Limb (tissue), 2 donors: ENCODE measurements around the gene CCDC17.
"Not testable (repeated sequence)": the region's sequence is repeated elsewhere in the genome, so short reads cannot be mapped to it uniquely, and the experiment has no call there.

ENCODE experiments used
- DNase-seq, 2 donors: peaks; one replicate each; pipeline ENCODE4 v3.0.0-alpha.2; 2016; ENCODE audit errors: extremely low spot score in 2 of 2

CCDC17 gene

DNA sequence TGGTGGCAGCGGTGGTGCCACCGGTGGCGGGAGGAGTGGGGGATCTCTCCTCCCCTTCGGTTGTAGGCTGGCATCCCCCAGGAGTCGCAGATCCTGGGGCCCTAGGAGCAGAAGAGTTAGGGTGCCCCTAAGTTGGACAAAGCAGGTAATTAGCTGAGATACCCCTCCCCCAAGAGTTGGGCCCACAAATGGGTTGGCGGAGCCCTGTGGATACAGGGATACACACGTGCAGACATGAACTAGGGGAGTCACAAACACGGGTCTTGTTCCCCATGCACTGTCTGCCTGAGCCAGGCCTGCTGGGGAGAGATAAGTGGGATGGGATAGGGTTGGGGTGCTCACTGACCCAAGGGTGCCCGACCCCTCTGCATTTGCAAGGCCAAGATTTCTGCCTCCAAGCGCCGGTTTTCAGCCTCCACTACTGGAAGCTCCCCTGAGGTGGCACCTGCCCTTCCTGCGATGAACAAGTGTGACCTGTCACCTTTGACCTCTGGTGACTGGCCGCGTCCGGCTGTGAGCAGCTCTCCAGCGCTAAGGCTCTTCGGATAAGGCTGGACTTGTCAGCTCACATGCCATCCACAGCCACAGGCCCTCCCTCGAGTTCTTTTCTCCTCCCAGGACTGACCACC, 1.8 kb downstream of the CCDC17 start:
- no peak for DNase-seq

DNA sequence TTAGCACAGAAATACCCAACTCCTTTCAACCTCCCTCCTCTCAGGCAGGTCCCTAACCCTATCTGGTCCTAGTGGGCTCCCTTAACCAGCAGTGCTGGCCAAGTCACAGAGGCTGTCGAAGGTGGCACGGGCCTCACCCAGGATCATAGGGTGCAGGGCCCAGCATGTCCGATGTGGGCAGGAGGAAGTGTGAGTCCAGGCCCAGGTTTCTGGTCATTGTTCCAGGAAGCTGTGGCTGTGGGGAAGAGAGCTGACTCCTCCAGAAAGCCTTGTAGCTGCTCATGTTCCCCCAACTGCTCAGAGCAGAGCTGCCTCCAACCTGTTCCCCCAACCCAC, 2.4 kb downstream of the CCDC17 start:
- DNase-seq, result no peak

GRCh38 chr1:45620588-45621500, 3.0 kb downstream of the CCDC17 start:
- DNase-seq, result no peak

- no peak for DNase-seq
Observed at GRCh38 chr1:45619149-45619921, 4.5 kb downstream of the CCDC17 start.

- DNase-seq, result no peak
Observed at GRCh38 chr1:45617618-45618017, 6.2 kb downstream of the CCDC17 start.

GRCh38 chr1:45615885-45616284, 8.0 kb downstream of the CCDC17 start:
- DNase-seq, result no peak

- DNase-seq, result no peak
Observed at GRCh38 chr1:45612941-45613579, 10.8 kb downstream of the CCDC17 start.

GRCh38 chr1:45610589-45611226, 13.1 kb downstream of the CCDC17 start:
- no peak for DNase-seq

DNA sequence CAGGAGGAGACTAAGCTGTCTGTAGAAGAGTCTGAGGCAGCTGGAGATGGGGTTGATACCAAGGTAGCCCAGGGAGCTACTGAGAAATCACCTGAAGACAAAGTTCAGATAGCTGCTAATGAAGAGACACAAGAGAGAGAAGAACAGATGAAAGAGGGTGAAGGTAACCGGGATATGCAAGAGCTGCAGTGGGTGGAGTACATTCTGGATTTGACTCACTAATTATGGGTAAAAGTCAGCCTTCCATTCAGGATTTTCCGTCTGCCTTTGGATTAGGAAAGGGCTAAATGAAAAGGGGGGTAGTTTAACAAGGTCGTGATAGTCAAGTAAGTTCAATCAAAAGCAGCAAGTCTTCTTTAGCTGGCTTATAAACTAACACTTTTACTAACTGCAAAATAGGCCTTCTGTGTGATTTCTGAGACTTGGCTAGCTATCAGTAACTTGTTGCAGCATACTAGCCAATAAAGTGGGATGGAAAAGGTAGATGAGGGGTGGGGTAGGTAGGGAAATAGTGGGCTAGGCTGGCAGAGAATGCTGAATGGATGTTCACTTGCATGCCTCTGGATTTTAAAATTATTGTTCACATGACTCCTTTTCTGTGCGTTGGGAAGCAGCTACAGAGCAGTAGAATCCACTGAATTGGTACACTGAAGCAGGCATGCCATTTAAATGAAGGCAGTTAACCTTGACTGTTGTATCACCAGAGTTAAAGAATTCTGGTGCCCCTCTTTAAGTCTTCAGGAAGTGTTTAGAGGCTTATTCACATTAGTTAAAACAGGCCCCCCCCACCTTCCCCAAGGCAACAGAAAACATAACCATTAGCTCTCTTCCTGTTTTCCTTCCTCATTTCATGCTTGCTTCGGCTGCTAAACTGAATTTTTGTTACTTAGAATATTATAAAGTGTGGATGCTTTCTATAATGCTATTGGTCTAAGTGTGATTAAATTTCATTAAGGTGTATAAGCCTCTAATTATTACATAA, 15.4 kb downstream of the CCDC17 start:
- no peak for DNase-seq

DNA sequence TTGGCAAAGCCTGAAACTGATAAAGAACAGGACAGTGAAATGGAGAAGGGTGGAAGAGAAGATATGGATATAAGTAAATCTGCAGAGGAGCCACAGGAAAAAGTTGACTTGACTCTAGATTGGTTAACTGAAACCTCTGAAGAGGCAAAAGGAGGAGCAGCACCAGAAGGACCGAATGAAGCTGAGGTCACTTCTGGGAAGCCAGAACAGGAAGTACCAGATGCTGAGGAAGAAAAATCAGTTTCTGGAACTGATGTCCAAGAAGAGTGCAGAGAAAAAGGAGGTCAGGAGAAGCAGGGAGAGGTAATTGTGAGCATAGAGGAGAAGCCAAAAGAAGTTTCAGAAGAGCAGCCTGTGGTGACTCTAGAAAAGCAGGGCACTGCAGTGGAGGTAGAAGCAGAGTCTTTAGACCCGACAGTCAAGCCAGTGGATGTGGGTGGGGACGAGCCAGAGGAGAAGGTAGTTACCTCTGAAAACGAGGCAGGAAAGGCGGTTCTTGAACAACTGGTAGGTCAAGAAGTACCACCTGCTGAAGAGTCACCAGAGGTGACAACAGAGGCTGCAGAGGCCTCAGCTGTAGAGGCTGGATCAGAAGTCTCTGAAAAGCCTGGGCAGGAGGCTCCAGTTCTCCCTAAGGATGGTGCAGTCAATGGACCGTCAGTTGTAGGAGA, 16.3 kb downstream of the CCDC17 start:
- no peak for DNase-seq

DNA sequence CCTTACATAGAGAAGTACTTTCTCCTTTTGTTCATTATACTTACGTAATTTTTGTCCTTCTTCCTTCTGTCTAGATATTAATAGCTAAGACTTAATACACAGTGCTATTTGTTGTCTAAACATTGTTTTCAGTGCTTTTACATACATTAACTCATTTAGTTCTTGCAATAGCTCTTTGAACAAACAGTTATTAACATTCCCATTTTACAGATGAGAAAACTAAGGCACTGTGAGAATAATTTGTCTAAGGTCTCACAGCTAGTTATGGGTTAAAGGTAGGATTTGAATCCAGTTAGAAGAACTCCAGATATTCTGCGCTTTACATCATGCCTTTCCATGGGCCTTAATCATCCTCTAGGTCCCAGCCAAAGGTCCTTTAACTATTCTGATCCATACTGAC, 19.6 kb downstream of the CCDC17 start:
- DNase-seq, result no peak

- not testable (repeated sequence) for DNase-seq
Observed at GRCh38 chr1:45596765-45597164, 27.1 kb downstream of the CCDC17 start.

- DNase-seq, result no peak
Observed at GRCh38 chr1:45594412-45594811, 29.4 kb downstream of the CCDC17 start.

GRCh38 chr1:45589861-45590260, 34.0 kb downstream of the CCDC17 start:
- DNase-seq, result no peak

GRCh38 chr1:45586769-45587168, 37.1 kb downstream of the CCDC17 start:
- no peak for DNase-seq

DNA sequence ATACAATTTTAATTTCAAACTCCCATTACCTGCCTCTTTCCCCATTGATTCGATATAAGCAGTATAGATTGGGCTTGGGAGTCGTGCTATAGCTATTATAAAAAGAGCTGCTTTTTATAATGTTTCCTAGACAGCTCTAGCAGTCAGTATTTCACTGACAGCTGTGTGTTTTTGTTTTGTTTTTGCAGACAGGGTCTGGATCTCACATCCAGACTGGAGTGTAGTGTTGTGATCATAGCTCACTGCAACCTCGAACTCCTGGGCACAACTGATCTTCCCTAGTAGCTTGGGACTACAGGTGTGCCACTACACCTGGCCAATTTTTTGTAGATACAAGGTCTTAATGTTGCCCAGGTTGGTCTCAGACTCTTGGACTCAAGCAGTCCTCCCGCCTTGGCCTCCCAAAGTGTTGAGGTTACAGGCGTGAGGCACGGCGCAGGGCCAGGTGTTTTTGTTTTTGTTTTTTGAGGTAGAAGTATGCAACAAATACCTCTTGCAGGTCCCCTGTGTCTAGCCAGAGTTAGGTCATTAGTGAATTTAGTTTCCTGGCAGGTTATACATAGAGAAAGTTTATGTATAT, 38.3 kb downstream of the CCDC17 start:
- no peak for DNase-seq

GRCh38 chr1:45585110-45585426, 38.8 kb downstream of the CCDC17 start:
- DNase-seq, result no peak

DNA sequence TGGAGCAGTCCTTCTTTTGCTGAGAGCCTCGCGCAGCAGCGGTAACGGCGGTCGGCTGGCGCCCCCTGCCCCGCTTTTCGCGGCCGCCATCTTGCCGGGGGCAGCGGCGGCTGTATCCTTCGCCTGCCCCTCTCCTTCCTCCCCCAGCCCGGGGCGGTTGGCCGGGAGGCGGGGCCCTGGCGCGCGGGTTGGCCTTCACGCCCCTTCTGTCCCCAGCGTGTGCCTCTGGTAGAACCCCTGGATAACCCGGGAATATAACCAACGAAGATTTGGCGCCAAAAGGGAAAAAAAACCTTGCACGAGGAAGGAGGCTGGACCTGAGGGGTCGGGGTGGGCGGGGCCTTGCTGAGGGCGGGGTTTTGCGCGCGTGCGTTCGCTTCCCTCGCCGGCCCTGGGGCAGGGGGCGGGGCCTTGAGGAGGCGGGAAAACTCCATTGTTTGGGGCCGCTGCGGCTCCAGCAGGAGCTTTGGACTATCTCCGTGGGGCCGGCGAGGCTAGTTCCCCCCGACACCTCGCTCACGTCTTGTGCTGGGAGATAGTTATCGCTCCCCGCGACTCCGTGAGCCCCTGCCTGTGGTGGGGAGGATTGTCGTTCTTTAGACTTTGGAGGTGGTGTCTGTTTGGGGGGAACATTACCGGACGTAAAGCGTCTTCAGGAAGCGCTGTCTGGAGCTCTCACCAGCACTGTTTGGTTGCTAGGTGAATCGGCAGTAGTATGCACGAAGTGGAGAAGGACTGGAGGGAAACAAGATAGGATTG, 39.3 kb downstream of the CCDC17 start:
- peak; percentile 88 to 96 for DNase-seq
